Mucosa of descending colon (tissue), 3 donors: ENCODE results near the gene FLOT2. TPM values are rescaled to one million over a fixed set of nuclear protein-coding genes. Genes with fewer than 3 reads are reported as not detected.
"Not testable (repeated sequence)": the region's sequence is repeated elsewhere in the genome, so short reads cannot be mapped to it uniquely, and the experiment has no call there.

ENCODE experiments used
- ATAC-seq: fragments of 200-7000 bp; cut with Tn5 transposase; one replicate; pipeline ENCODE4 v1.9.1; 2020; ENCODE audit warnings: mild to moderate bottlenecking, moderate library complexity
- DNase-seq, 3 donors: peaks; one replicate each; pipeline ENCODE4 v3.0.0-alpha.2; 2020
- H3K36me3 ChIP-seq: fragments of 200-600 bp; one replicate; pipeline ENCODE4 v1.8.0; 2021; ENCODE audit warnings: low read depth, mild to moderate bottlenecking
- H3K4me1 ChIP-seq: fragments of 200-600 bp; one replicate; pipeline ENCODE4 v1.8.0; 2021; ENCODE audit warnings: low read depth, mild to moderate bottlenecking
- H3K4me3 ChIP-seq: fragments of 200-600 bp; one replicate; pipeline ENCODE4 v1.8.0; 2021; ENCODE audit warnings: mild to moderate bottlenecking
- H3K9me3 ChIP-seq: fragments of 200-600 bp; one replicate; pipeline ENCODE4 v1.8.0; 2021; ENCODE audit warnings: mild to moderate bottlenecking
- intact Hi-C, 2 donors: fragments of 100-400 bp; cut with DNase I in 1 of 2; cut with micrococcal nuclease in 1 of 2; formaldehyde crosslinking; loops; one replicate each; pipeline versions ENCODE4 v1.11.0 to v1.11.1; 2022; cut with DNase I, micrococcal nuclease
- total RNA-seq, 3 donors: library from RNA; stranded (reverse); fragmentation: NEBNext Ultra II Directional in 2 of 3; extraction: Animal tissue kit (Norgen Biotek cat#: 25700) in 2 of 3; gene quantifications; one replicate each; pipeline versions ENCODE4 v1.2.1 to v1.2.4, GENCODE V29; 2021 to 2023
- TF ChIP-seq, protein P1 (sequence below): fragments of 200-600 bp; IDR thresholded peaks from one replicate; pipeline ENCODE4 v1.8.0; 2022; ENCODE audit warnings: antibody characterized with exemption, mild to moderate bottlenecking
- donor health status: DM: no; HTN: no; CAD: no; lungs with moderate emphysema.
- donor health status: DM: no; HTN: no; CAD: no.
- donor health status: DM: no; HTN: yes; CAD: no.

The FLOT2 gene
- total RNA-seq, 3 donors from 2014 or later = 87.9 to 98.0 (median 89.8) TPM

DNA sequence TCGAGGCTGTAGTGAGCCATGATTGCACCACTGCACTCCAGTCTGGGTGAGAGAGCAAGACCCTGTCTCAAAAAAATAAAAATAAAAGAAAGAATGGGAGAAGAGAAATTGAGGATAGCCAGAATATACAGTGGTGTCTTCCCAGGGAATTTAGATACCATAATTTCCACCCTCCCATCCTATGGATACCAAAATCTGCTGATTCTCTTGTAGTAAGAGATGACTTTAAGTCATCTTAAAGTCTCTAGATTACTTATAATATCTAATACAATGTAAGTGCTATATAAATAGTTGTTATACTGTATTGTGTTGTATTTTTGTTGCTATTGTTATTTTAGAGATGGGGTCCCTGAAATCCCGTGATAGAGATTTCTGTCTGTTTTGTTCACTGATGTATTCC is 44.2 kb downstream of the FLOT2 start:
- TF ChIP-seq, protein P1, sequence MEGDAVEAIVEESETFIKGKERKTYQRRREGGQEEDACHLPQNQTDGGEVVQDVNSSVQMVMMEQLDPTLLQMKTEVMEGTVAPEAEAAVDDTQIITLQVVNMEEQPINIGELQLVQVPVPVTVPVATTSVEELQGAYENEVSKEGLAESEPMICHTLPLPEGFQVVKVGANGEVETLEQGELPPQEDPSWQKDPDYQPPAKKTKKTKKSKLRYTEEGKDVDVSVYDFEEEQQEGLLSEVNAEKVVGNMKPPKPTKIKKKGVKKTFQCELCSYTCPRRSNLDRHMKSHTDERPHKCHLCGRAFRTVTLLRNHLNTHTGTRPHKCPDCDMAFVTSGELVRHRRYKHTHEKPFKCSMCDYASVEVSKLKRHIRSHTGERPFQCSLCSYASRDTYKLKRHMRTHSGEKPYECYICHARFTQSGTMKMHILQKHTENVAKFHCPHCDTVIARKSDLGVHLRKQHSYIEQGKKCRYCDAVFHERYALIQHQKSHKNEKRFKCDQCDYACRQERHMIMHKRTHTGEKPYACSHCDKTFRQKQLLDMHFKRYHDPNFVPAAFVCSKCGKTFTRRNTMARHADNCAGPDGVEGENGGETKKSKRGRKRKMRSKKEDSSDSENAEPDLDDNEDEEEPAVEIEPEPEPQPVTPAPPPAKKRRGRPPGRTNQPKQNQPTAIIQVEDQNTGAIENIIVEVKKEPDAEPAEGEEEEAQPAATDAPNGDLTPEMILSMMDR = no peak
- no peaks in the 10 kb centered on the region for H3K36me3 ChIP-seq
- H3K4me1 ChIP-seq = no peaks in the 10 kb centered on the region
- ATAC-seq (no peak), DNase-seq (no peak)
- no peaks in the 10 kb centered on the region for H3K9me3 ChIP-seq
- intact Hi-C loops = no loop called here
- no peak overlapping the region for H3K4me3 ChIP-seq

DNA sequence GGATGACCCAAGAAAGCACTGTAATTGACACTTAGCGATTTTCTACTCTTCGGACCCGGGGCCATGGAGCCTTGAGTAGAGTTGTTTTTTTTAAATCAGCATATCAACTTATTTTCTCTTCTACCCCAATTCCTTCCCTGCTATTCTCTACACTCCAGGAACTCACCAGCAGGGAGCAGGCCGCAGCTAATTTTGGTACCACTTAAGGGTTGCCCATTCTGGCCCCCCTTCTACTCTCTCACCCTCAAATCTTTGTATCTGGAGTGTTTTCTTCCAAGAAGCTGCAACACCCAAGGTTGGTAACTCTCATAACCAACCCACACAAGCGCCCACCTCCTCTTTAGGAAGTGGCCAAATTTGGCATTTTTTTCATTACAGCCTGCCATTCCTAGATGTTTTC is 48.3 kb downstream of the FLOT2 start:
- Histone ChIP-seq H3K4me3 (no peak overlapping the region), H3K9me3 (no peaks in the 10 kb centered on the region), H3K36me3 (no peaks in the 10 kb centered on the region), H3K4me1 (no peaks in the 10 kb centered on the region)
- ATAC-seq (no peak), DNase-seq (peak in 1 of 3 donors; percentile 5)
- intact Hi-C loops = no loop called here
- TF ChIP-seq, protein P1 = no peak

GRCh38 chr17:28848667-28849066 is 48.9 kb downstream of the FLOT2 start:
- ATAC-seq (peak; percentile 79), DNase-seq (peak; percentile 52 to 54 (median 53))
- intact Hi-C loops = not testable (repeated sequence)

GRCh38 chr17:28846699-28847098 is 50.8 kb downstream of the FLOT2 start:
- intact Hi-C loops, ATAC-seq, H3K36me3 ChIP-seq, H3K9me3 ChIP-seq, H3K4me1 ChIP-seq, H3K4me3 ChIP-seq: not testable (repeated sequence)
- DNase-seq = peak in 1 of 3 donors; percentile 17

More at GRCh38 chr17:28848667-28849066, 48.9 kb downstream of the FLOT2 start:
- not testable (repeated sequence) for H3K36me3 ChIP-seq, H3K9me3 ChIP-seq, H3K4me1 ChIP-seq, H3K4me3 ChIP-seq

GRCh38 chr17:28846231-28846630 is 51.3 kb downstream of the FLOT2 start:
- DNase-seq (peak in 1 of 3 donors; percentile 15), ATAC-seq (no peak)
- H3K4me1 ChIP-seq = peaks cover 7% of the 10 kb centered on the region
- intact Hi-C loops = no loop called here
- no peaks in the 10 kb centered on the region for H3K9me3 ChIP-seq
- no peak overlapping the region for H3K4me3 ChIP-seq
- H3K36me3 ChIP-seq = no peaks in the 10 kb centered on the region
- TF ChIP-seq, protein P1 = no peak

- no peaks in the 10 kb centered on the region for H3K36me3 ChIP-seq
- peaks cover 17% of the 10 kb centered on the region for H3K4me1 ChIP-seq
- intact Hi-C loops = no loop called here
- no peaks in the 10 kb centered on the region for H3K9me3 ChIP-seq
- TF ChIP-seq, protein P1 = no peak
- DNase-seq = no peak
- H3K4me3 ChIP-seq = no peak overlapping the region
- no peak for ATAC-seq
Observed at GRCh38 chr17:28843816-28844148, 53.8 kb downstream of the FLOT2 start.
